Stimulated activated CD8-positive, alpha-beta memory T cell treated with anti-CD3 and anti-CD28 coated beads, Interleukin-15, amount 100 ng/mL, for 24 hours (primary cell): ENCODE results near the gene BIK.

Source experiments
- DNase-seq: peaks from one replicate; pipeline ENCODE4 v3.0.0-alpha.2; 2020; ENCODE audit warnings: low read depth

BIK gene

DNA sequence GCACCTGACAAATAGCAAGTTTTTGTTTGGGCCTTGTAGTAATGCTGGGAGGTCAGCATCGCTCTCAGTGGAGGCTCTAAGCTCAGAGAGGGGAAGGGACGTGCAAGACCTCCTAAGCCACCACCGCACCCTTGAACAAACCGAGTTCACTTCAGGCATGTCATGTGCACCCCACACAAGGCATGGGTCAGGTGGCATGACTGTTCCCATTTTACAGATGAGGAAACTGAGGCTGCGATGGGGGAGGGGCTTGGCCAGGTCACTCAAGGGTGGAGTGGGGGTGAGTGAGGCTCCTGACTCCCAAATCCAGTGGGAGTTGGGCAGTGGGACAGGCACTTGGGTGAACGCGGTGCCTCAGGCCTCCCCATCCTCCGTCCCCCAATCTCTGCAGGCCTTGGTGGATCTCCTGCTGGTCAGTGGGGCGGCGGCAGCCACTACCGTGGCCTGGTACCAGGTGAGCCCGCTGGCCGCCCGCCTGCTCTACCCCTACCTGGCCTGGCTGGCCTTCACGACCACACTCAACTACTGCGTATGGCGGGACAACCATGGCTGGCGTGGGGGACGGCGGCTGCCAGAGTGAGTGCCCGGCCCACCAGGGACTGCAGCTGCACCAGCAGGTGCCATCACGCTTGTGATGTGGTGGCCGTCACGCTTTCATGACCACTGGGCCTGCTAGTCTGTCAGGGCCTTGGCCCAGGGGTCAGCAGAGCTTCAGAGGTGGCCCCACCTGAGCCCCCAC, 52.0 kb downstream of the BIK start:
- no peak for DNase-seq

GRCh38 chr22:43163241-43163795, 52.8 kb downstream of the BIK start:
- no peak for DNase-seq

GRCh38 chr22:43164636-43165035, 54.1 kb downstream of the BIK start:
- DNase-seq = no peak

- no peak for DNase-seq
These were observed 55.8 kb downstream of the BIK start for GRCh38 chr22:43166132-43166930.

DNA sequence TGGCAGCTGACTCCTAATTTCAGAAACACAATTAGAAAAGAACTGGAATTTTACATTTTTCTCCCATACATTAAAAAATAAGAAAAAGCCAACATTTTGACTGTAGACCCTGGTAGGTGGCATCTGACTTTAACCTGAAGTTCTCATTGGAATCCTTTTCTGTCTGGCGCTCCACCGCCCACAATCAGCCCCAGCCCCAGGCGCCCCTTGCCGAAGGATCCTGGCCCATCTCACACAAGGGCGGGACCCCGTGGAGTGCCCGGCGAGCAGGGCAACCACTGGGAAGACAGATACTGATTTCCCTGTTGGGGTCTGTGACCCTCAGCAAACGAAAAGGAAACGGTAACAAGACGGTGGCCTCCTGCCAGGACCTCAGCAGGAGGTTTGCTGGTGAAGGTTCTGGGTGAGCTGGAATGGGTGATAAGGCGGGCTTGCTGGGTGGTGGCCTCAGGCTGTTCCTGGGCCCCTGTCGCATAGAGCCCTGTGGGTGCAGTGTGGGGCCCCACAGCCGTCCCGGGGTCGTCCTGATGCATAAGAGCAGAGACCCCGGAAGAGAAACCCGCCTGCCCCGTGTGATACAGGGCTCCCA, 56.5 kb downstream of the BIK start:
- DNase-seq = no peak

DNA sequence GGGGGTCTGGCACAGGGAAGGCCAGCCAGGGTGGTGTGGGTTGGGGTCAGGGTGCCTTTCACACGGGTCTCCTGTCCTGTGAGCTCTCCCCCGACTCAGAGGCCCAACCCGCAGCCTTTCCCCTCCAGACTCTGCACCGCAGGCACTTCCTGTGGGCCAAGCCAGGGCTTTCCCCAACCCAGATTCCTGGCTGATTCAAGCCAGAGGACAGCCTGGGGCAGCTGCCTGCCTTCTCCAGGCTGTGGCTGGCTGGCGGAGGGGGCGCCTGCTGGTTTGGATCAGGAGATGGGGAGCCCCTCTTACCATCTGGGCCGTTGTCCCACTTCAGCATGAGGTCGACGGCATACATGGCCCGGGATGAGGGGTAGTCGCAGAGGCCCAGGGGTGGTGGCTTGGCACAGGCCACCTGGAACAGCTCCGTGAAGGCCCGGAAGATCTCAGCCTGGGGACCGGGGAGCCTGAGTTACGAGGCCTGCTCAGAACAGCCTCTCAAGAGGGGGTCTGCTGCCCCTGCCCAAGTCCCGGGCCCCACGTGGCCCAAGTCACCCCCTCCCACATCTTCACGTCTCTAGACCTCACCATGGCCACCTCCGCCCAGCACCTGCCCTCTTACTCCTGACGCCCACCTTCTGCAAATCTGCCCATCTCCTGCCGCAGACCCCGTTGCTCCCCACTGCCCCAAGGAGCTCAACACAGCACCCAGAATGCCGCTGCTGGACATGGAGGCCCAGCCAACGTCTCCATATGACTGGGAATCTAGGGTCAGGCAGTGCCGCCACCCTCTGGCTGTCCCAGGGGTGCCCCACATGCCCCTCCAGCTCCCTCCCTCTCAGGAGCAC, 58.1 kb downstream of the BIK start:
- no peak for DNase-seq

DNA sequence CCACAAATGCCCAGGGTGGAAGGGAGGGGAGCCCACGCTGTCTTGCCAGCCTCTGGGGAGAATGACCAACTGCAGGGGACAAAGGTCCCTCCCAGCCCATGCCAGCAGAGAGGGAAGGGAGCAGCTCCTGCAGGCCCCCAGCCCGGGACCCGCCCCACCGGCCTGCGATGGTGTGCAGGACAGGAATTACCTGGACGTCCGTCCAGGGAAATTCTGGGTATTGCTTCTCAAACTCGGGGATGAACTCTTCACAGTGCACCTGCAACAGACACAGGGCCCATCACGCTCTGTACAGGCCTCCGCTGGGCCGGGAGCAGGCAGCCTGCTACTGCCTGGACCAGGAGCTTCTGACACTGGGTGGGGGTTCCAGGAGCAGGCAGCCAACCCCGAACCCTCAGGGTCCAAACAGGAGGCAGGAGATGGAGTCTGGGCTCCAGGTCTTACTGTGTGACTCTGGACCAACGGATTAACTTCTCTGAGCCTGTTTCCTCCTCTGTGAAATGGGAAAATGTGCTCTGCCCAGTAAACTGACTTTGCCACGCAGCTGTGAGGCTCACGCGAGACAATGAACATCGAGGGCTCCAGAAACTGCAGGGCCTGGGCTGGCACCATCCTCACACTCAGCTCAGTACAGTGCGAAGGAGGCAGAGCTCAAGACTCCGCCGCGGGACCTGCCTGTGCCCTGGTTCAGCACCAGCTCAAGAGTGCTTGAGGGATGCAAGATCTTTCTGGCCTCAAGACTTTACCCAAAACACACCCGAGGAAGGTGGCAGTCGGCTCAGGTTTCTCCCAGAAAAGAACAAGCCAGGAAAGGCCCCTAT, 59.0 kb downstream of the BIK start:
- no peak for DNase-seq

GRCh38 chr22:43170131-43170480, 59.6 kb downstream of the BIK start:
- no peak for DNase-seq

DNA sequence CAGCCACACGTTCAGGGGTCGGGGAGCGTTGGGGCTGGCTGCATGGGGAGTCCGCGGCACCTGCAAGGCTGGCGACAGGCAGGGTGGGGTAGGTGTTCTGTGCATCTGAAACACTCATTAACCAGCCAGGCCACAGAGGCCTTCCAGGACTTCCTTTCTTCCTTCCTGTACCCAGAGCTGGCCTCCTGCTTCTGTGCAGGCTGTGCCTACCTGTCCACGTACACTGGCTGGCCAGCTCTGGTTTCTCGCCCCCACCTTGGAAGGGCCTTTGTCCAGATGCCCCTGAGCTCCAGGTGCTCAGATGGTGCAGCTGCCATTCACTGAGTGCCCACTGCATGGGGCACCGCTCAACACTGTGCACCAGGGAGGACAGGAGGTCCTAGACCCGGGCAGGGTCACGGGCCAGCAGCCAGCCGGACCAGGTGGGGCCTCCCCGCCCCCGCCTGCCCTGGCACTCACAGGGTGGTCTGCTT, 60.5 kb downstream of the BIK start:
- no peak for DNase-seq

GRCh38 chr22:43171607-43172006, 61.1 kb downstream of the BIK start:
- no peak for DNase-seq

DNA sequence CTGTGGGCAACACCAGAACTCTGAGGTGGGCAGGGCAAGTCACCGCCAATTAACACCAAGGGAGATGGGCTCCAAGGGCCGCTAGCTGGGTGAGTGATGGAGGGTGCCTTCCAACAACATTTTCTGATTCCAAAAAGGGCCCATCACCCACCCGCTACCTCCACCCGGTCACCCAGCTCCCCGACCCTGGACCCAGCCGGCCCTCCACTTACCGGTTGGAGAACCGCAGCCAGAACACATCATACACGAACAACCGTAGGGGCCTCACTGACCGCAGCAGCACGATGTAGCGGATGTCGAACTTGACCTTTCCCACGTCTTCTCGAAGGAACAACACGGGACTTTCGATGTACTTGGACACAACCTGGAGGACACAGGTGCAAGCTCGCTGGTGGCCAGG, 61.6 kb downstream of the BIK start:
- no peak for DNase-seq

- no peak for DNase-seq
These were observed 63.0 kb downstream of the BIK start for GRCh38 chr22:43173566-43173965.

GRCh38 chr22:43173976-43174720, 63.6 kb downstream of the BIK start:
- DNase-seq = no peak

GRCh38 chr22:43174941-43175531, 64.5 kb downstream of the BIK start:
- DNase-seq = no peak

DNA sequence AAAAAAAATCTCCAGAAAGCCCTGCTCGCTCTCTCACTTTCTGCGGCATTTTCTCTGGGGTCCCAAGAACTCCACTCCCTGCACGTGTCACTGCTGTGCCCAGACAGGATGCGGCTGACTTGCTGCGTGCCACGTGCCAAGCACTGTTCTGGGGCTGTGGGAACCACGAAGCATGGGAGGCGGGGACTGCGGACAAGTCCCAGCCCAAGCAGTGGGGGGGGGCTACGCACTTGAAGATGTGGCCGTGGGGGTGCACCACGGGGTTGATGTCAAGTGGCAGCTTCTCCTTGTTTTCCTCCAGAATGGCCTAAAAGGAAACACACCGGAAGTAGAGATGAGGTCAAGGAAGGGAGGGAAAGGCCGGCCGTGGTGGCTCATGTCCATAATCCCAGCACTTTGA, 65.5 kb downstream of the BIK start:
- DNase-seq = no peak

DNA sequence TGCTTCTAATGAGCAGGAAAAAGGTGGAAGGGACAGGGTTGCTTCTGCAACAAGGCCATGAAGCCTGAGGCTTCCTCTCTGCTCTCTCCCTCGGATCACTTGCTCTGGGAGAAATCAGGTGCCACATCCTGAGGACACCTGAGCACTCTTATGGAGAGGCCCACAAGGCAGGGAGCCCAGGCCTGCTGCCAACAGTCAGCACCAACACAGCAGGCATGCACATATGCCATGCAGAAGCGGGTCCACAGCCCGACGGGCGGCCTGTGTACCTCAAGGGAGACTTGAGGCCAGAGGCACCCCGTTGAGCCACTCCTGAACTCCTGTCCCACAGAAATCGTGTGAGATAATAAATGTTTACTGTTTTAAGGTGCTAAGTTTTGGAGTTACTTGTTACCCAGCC, 66.9 kb downstream of the BIK start:
- no peak for DNase-seq
